GM23338 (cell line): Measurements from ENCODE around the gene AFF3. TPM values are rescaled to one million over a fixed set of nuclear protein-coding genes. Genes with fewer than 3 reads are reported as not detected.

Experiments
- ATAC-seq: fragments of 200-7000 bp; cut with Tn5 transposase; 3 replicates; pipeline ENCODE4 v1.9.1; 2020
- DNase-seq: peaks from one replicate; pipeline ENCODE4 v3.0.0-alpha.2; 2015; ENCODE audit warnings: low spot score
- H2AFZ ChIP-seq: fragments of 200-600 bp; sonication (generic); 2 replicates; pipeline ENCODE4 v1.8.0; 2016; ENCODE audit warnings: antibody characterized with exemption, mild to moderate bottlenecking, moderate library complexity
- H3F3A ChIP-seq: fragments of 200-600 bp; sonication (generic); replicated peaks from 2 replicates; pipeline ENCODE4 v1.8.0; 2017; ENCODE audit warnings: antibody characterized with exemption, mixed run types, low read depth
- H3K27ac ChIP-seq: fragments of 200-600 bp; sonication (generic); 2 replicates; pipeline ENCODE4 v1.6.1; 2016; ENCODE audit warnings: low read depth
- H3K27me3 ChIP-seq: fragments of 200-600 bp; sonication (generic); 2 replicates; pipeline ENCODE4 v1.8.0; 2016; ENCODE audit warnings: mild to moderate bottlenecking, mixed run types, moderate library complexity; ENCODE audit not compliant: insufficient read depth
- H3K36me3 ChIP-seq: fragments of 200-600 bp; sonication (generic); 2 replicates; pipeline ENCODE4 v1.8.0; 2016; ENCODE audit warnings: mild to moderate bottlenecking; ENCODE audit not compliant: insufficient read depth
- H3K4me1 ChIP-seq: fragments of 200-600 bp; sonication (generic); 2 replicates; pipeline ENCODE4 v1.8.0; 2016; ENCODE audit warnings: mild to moderate bottlenecking, moderate library complexity; ENCODE audit not compliant: insufficient read depth
- H3K4me2 ChIP-seq: fragments of 200-600 bp; sonication (generic); 2 replicates; pipeline ENCODE4 v1.7.1; 2017; ENCODE audit warnings: mixed run types
- H3K4me3 ChIP-seq: fragments of 200-600 bp; sonication (generic); 2 replicates; pipeline ENCODE4 v1.6.1; 2016; ENCODE audit warnings: mixed run types
- H3K79me2 ChIP-seq: fragments of 200-600 bp; sonication (generic); replicated peaks from 2 replicates; pipeline ENCODE4 v1.8.0; 2017; ENCODE audit warnings: mild to moderate bottlenecking; ENCODE audit not compliant: insufficient read depth
- H3K9me2 ChIP-seq: fragments of 200-600 bp; sonication (generic); 2 replicates; pipeline ENCODE4 v1.8.0; 2017; ENCODE audit not compliant: insufficient read depth
- H4K20me1 ChIP-seq: fragments of 200-600 bp; sonication (generic); replicated peaks from 2 replicates; pipeline ENCODE4 v1.8.0; 2017; ENCODE audit warnings: mild to moderate bottlenecking; ENCODE audit not compliant: insufficient read depth
- H3K27ac Mint-ChIP-seq: 2 replicates; pipeline ENCODE4 v1.8.0; 2020; ENCODE audit warnings: inconsistent platforms, mild to moderate bottlenecking, moderate library complexity, mixed read lengths
- H3K27me3 Mint-ChIP-seq: 3 replicates; pipeline ENCODE4 v1.8.0; 2022; ENCODE audit warnings: low read depth, mild to moderate bottlenecking, moderate library complexity, mixed read lengths, inconsistent platforms; ENCODE audit not compliant: insufficient read depth, poor library complexity
- H3K36me3 Mint-ChIP-seq: 3 replicates; pipeline ENCODE4 v1.8.0; 2021; ENCODE audit warnings: low read depth, mild to moderate bottlenecking, inconsistent platforms, moderate library complexity, mixed read lengths
- H3K4me1 Mint-ChIP-seq: 3 replicates; pipeline ENCODE4 v1.8.0; 2020; ENCODE audit warnings: mild to moderate bottlenecking, inconsistent platforms, mixed read lengths
- H3K4me3 Mint-ChIP-seq: 3 replicates; pipeline ENCODE4 v1.8.0; 2021; ENCODE audit warnings: moderate library complexity, mild to moderate bottlenecking, inconsistent platforms, mixed read lengths
- H3K9me3 Mint-ChIP-seq: 3 replicates; pipeline ENCODE4 v1.8.0; 2020; ENCODE audit warnings: moderate library complexity, mild to moderate bottlenecking, inconsistent platforms, mixed read lengths
- CREB1 ChIP-seq: fragments of 250-450 bp; sonication (Bioruptor Pico); IDR thresholded peaks from 2 replicates; pipeline ENCODE4 v1.5.0; 2020; ENCODE audit warnings: low read depth, mild to moderate bottlenecking, moderate library complexity
- CTCF ChIP-seq, 2 experiments: fragments of 200-600 bp in 1 of 2; sonication (generic) in 1 of 2; conservative IDR thresholded peaks; 2 replicates each; pipeline versions ENCODE4 v1.5.1 to v1.6.1; 2016 to 2017; ENCODE audit warnings: antibody characterized with exemption in 2 of 2, low read depth in 2 of 2, mild to moderate bottlenecking in 2 of 2, moderate library complexity in 1 of 2
- ETS1 ChIP-seq: IDR thresholded peaks from 2 replicates; pipeline ENCODE4 v1.6.1; 2016; ENCODE audit warnings: antibody characterized with exemption
- EZH2 ChIP-seq: fragments of 200-600 bp; sonication (generic); IDR thresholded peaks from one replicate; pipeline ENCODE4 v1.8.0; 2017; ENCODE audit warnings: antibody characterized with exemption, mild to moderate bottlenecking, low read depth; ENCODE audit not compliant: unreplicated experiment
- EZH2phosphoT487 ChIP-seq: fragments of 200-600 bp; sonication (generic); IDR thresholded peaks from one replicate; pipeline ENCODE4 v1.8.1; 2018; ENCODE audit warnings: antibody characterized with exemption; ENCODE audit not compliant: unreplicated experiment
- JUNB ChIP-seq: IDR thresholded peaks from one replicate; pipeline ENCODE4 v1.6.1; 2016; ENCODE audit warnings: antibody characterized with exemption; ENCODE audit not compliant: unreplicated experiment
- NANOG ChIP-seq: IDR thresholded peaks from 2 replicates; pipeline ENCODE4 v1.6.1; 2016; ENCODE audit warnings: antibody characterized with exemption, borderline replicate concordance
- POLR2AphosphoS5 ChIP-seq: IDR thresholded peaks from 2 replicates; pipeline ENCODE4 v1.6.1; 2016; ENCODE audit warnings: antibody characterized with exemption, low read depth
- REST ChIP-seq: IDR thresholded peaks from one replicate; pipeline ENCODE4 v1.6.1; 2018; ENCODE audit warnings: antibody characterized with exemption; ENCODE audit not compliant: unreplicated experiment
- STAT1 ChIP-seq: IDR thresholded peaks from one replicate; pipeline ENCODE4 v1.6.1; 2016; ENCODE audit warnings: antibody characterized with exemption; ENCODE audit not compliant: unreplicated experiment
- ZNF114 ChIP-seq: fragments of 250-450 bp; sonication (Bioruptor Pico); IDR thresholded peaks from 2 replicates; pipeline ENCODE4 v1.5.0; 2020; ENCODE audit warnings: mild to moderate bottlenecking, moderate library complexity
- ZNF331 ChIP-seq: fragments of 250-450 bp; sonication (Bioruptor Pico); IDR thresholded peaks from 2 replicates; pipeline ENCODE4 v1.5.0; 2020; ENCODE audit warnings: low read depth, mild to moderate bottlenecking, moderate library complexity
- ZNF462 ChIP-seq: fragments of 250-450 bp; sonication (Bioruptor Pico); IDR thresholded peaks from 2 replicates; pipeline ENCODE4 v1.5.0; 2020; ENCODE audit warnings: mild to moderate bottlenecking, moderate library complexity
- polyA plus RNA-seq: library from polyadenylated mRNA; unstranded; fragments of >200 nt; fragmentation: Nextera tagmentation; extraction: Ambion mirVana; gene quantifications from 2 replicates; pipeline ENCODE4 v1.2.1, GENCODE V29; 2016
- total RNA-seq: library from RNA; depleted of rRNA; stranded (reverse); fragments of >200 nt; shearing (Covaris generic); gene quantifications from 2 replicates; pipeline ENCODE4 v1.2.3, GENCODE V29; 2014

AFF3 gene
- total and polyA plus RNA-seq, 2 experiments from 2014 or later: 0.73 to 1.4 TPM

GRCh38 chr2:100137318-100137717 lies 5.1 kb downstream of the AFF3 start:
- H3F3A ChIP-seq: no peaks in the 10 kb centered on the region
- no peaks in the 10 kb centered on the region for H3K9me3 Mint-ChIP-seq
- H4K20me1 ChIP-seq: no peaks in the 10 kb centered on the region
- no peak overlapping the region for H3K4me3 Mint-ChIP-seq
- no peaks in the 10 kb centered on the region for H3K9me2 ChIP-seq
- H3K4me2 ChIP-seq: no peak overlapping the region
- no peaks in the 10 kb centered on the region for H3K4me1 Mint-ChIP-seq
- H2AFZ ChIP-seq: no peak overlapping the region
- H3K27me3 Mint-ChIP-seq: no peaks in the 10 kb centered on the region
- no peaks in the 10 kb centered on the region for H3K27me3 ChIP-seq
- H3K27ac Mint-ChIP-seq: no peak overlapping the region
- ATAC-seq (no peak), DNase-seq (no peak)
- no peaks in the 10 kb centered on the region for H3K4me1 ChIP-seq
- no peaks in the 10 kb centered on the region for H3K79me2 ChIP-seq
- no peak for TF ChIP-seq ZNF331 (CRISPR knock-in tag)
- no peak for TF ChIP-seq REST
- no peak for TF ChIP-seq ZNF114 (CRISPR knock-in tag)
- no peak for TF ChIP-seq CREB1 (CRISPR knock-in tag)
- no peak for TF ChIP-seq EZH2phosphoT487
- TF ChIP-seq EZH2: no peak
- TF ChIP-seq JUNB: no peak
- TF ChIP-seq STAT1: no peak
- TF ChIP-seq ETS1: no peak
- TF ChIP-seq CTCF (conservative IDR thresholded peaks at IDR 0.05; ENCODE audit: low read depth in 2 of 2): no peak
- TF ChIP-seq POLR2AphosphoS5: no peak
- no peak for TF ChIP-seq NANOG
- TF ChIP-seq ZNF462 (CRISPR knock-in tag): no peak
- H3K4me3 ChIP-seq: no peak overlapping the region
- no peaks in the 10 kb centered on the region for H3K36me3 Mint-ChIP-seq
- H3K27ac ChIP-seq: no peak overlapping the region
- H3K36me3 ChIP-seq: no peaks in the 10 kb centered on the region
